Lung (tissue), 12 donors: ENCODE data around the gene PSMB3. TPM values are rescaled to one million over a fixed set of nuclear protein-coding genes. Genes with fewer than 3 reads are reported as not detected.

Experiments
- ATAC-seq: fragments of 200-7000 bp; cut with Tn5 transposase; one replicate; pipeline ENCODE4 v1.9.1; 2020; ENCODE audit warnings: moderate number of reproducible peaks; ENCODE audit not compliant: insufficient read depth, low FRiP score
- DNase-seq, 3 donors: peaks; one replicate each; pipeline ENCODE4 v3.0.0-alpha.2; 2013 to 2017
- H3K27ac ChIP-seq, 2 donors: one replicate each; pipeline ENCODE4 v1.5.1; 2013; ENCODE audit warnings: mild to moderate bottlenecking in 2 of 2, moderate library complexity in 2 of 2, control low read depth in 1 of 2, inconsistent platforms in 1 of 2, low read depth in 1 of 2, low read length in 1 of 2
- H3K27me3 ChIP-seq, 3 donors: one replicate each; pipeline ENCODE4 v1.5.1; 2013; ENCODE audit warnings: low read length in 2 of 3; ENCODE audit not compliant: control insufficient read depth in 3 of 3, insufficient read depth in 3 of 3
- H3K36me3 ChIP-seq, 4 donors: one replicate each; pipeline ENCODE4 v1.5.1; 2013; ENCODE audit warnings: low read length in 4 of 4, mild to moderate bottlenecking in 1 of 4, moderate library complexity in 1 of 4; ENCODE audit not compliant: control insufficient read depth in 4 of 4, insufficient read depth in 4 of 4
- H3K4me1 ChIP-seq, 5 donors: one replicate each; pipeline ENCODE4 v1.5.1; 2013; ENCODE audit warnings: low read length in 5 of 5, mild to moderate bottlenecking in 2 of 5, moderate library complexity in 1 of 5; ENCODE audit not compliant: control insufficient read depth in 5 of 5, insufficient read depth in 5 of 5
- H3K4me3 ChIP-seq: one replicate; pipeline ENCODE4 v1.5.1; 2013; ENCODE audit warnings: mild to moderate bottlenecking, control low read depth, moderate library complexity
- H3K9ac ChIP-seq, 2 donors: one replicate each; pipeline ENCODE4 v1.5.1; 2013; ENCODE audit warnings: low read length in 2 of 2, control low read depth in 1 of 2; ENCODE audit not compliant: insufficient read depth in 1 of 2
- H3K9me3 ChIP-seq, 4 donors: one replicate each; pipeline ENCODE4 v1.5.1; 2013; ENCODE audit warnings: low read length in 3 of 4, mild to moderate bottlenecking in 1 of 4, moderate library complexity in 1 of 4; ENCODE audit not compliant: control insufficient read depth in 4 of 4, insufficient read depth in 3 of 4
- CTCF ChIP-seq: IDR thresholded peaks from 2 replicates; pipeline ENCODE4 v1.5.1; 2012; ENCODE audit warnings: mild to moderate bottlenecking; ENCODE audit errors: control extremely low read depth, extremely low read depth
- WGBS, 2 donors: extraction: QIAGEN DNeasy Blood & Tissue Kit; methylation state at CpG; one replicate each; pipeline ENCODE4 v1.1.7; 2013; 5-methylcytosine and 5-hydroxymethylcytosine counted together
- polyA plus RNA-seq, 2 donors: library from polyadenylated mRNA; stranded (reverse); fragments of 200-250 nt; gene quantifications; one replicate each; pipeline ENCODE4 v1.2.1, GENCODE V29; 2013
- total RNA-seq, 2 donors: library from RNA; depleted of rRNA in 1 of 2; stranded (reverse); fragments of >200 nt in 1 of 2; gene quantifications; one replicate each; pipeline ENCODE4 v1.2.1, GENCODE V29; 2014 to 2021
- donor health status: control.
- donor health status: control.
- donor health status: Bipolar disorder and iron deficiency.
- donor health status: healthy.
- donor health status: DM: yes; HTN: yes; CAD: no.

Gene PSMB3
- total and polyA plus RNA-seq, 4 donors: 81.3 to 374 (median 234) TPM

DNA sequence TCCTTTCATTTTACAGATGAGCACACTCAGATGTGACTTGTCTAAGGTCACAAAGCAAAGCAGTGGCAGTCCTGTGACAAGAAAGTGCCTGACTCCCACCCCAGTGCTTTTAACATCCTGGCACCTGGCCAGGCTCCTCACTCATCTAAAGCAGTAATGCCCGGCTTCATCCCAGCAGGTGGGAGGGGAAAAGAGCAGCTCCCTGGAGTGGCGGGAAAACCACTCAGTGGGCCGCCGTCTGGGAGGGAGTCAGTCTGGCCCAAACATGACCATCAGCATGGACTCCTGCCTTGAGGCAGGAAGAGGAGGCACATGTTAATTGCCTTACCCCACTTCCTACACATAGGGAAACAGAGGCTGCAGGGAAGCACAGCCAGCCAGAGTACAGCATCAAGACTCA, 7.0 kb upstream of the PSMB3 start:
- peak overlapping the region in 1 of 2 donors; percentile 1 for H3K27ac ChIP-seq

DNA sequence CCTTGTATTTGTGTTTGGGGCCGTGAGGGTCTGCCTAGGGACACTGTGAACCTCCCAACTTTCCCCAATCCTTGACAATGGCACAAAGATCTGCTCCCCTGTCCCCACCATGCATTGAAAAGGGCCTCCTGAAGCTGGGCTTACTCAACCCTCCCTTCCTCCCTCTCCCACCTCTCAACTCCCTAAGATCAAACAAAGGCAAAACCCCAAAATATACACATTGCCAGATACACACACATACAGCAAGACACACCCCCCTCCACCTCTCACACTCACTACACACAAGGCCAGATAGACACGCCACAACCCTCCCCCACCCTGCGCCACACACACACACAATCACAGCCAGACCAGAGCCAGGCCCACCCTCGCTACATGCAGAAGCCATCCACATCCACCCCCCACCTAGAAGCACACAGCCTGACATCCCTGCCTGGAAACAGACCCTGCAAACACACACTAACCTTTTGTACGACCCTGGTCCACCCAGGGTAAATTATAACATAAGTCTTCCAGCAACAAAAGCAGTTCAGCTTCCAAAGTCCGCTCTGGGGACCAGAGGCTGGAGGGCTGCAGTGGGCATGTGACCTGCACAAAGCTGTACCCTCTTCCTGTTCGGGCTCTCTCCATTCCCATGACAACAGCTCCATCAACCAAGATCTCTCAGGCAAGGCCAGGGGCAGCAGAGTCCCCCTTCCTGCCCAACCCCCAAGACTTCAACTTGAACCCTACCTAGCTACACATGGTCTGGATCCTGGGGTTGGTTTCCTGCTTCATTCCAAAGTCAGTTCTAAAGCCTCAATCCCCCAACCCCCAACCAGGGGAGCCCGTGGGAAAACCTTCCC, 6.3 kb upstream of the PSMB3 start:
- Histone ChIP-seq H3K4me1 (peaks cover 9 to 80% (median 31%) of the 10 kb centered on the region in 5 donors), H3K9me3 (no peaks in the 10 kb centered on the region), H3K27ac (peak overlapping the region in 1 of 2 donors; percentile 15), H3K4me3 (no peak overlapping the region), H3K36me3 (no peaks in the 10 kb centered on the region), H3K9ac (peak overlapping the region; percentile 67 to 68), H3K27me3 (peaks cover 0 to 14% (median 7%) of the 10 kb centered on the region in 3 donors)
- DNase-seq (peak in 1 of 3 donors; percentile 47), ATAC-seq (no peak)
- WGBS, 2 donors: 49 to 66% methylated on average over 8 of the region's 8 CpGs
- no peak for TF ChIP-seq CTCF

More for the DNA sequence above, 7.0 kb upstream of the PSMB3 start:
- Histone ChIP-seq H3K4me1 (peaks cover 9 to 80% (median 29%) of the 10 kb centered on the region in 5 donors), H3K9me3 (no peaks in the 10 kb centered on the region), H3K4me3 (no peak overlapping the region), H3K36me3 (no peaks in the 10 kb centered on the region), H3K27me3 (peaks cover 0 to 7% (median under 1%) of the 10 kb centered on the region in 3 donors), H3K9ac (peak overlapping the region in 1 of 2 donors; percentile 51)
- no peak for DNase-seq
- 36 to 59% methylated on average over 4 of the region's 4 CpGs for WGBS, 2 donors
- TF ChIP-seq CTCF: no peak
- no peak for ATAC-seq

- peak overlapping the region in 1 of 2 donors; percentile 15 for H3K27ac ChIP-seq
- ATAC-seq: no peak
- DNase-seq: no peak
These were observed 5.6 kb upstream of the PSMB3 start for GRCh38 chr17:38746849-38747462.

More at GRCh38 chr17:38746849-38747462, 5.6 kb upstream of the PSMB3 start:
- H3K4me1 ChIP-seq: peaks cover 5 to 76% (median 25%) of the 10 kb centered on the region in 5 donors
- 8 to 12% methylated on average over 21 of the region's 21 CpGs for WGBS, 2 donors
- no peak for TF ChIP-seq CTCF
- peak overlapping the region; percentile 41 for H3K4me3 ChIP-seq
- peaks cover 0 to 16% (median 10%) of the 10 kb centered on the region in 3 donors for H3K27me3 ChIP-seq
- H3K36me3 ChIP-seq: no peaks in the 10 kb centered on the region
- H3K9ac ChIP-seq: peak overlapping the region; percentile 67 to 68
- no peaks in the 10 kb centered on the region for H3K9me3 ChIP-seq
